Measurements from ENCODE around the gene NARS2.
"Not testable (repeated sequence)": the region's sequence is repeated elsewhere in the genome, so short reads cannot be mapped to it uniquely, and the experiment has no call there.

NARS2 gene

DNA sequence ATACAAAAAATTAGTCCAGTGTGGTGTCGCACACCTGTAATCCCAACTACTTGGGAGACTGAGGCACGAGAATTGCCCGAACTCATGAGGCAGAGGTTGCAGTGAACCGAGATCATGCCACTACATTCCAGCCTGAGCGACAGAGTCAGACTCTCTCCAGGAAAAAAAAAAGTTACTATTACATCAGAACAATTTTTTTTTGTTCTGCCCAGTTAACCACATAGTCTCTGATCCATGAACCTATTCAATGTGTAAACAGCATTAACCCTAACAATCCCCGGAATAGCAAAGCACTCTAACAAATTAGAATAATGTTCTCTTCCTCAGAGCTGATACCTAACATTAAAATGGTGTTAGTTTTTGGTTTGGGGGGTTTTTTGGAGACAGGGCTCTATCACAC lies 4.6 kb downstream of the NARS2 start:
- H3K4me3 Mint-ChIP-seq = no peak overlapping the region
- H3K27ac Mint-ChIP-seq = no peak overlapping the region
- TF ChIP-seq, protein P1, sequence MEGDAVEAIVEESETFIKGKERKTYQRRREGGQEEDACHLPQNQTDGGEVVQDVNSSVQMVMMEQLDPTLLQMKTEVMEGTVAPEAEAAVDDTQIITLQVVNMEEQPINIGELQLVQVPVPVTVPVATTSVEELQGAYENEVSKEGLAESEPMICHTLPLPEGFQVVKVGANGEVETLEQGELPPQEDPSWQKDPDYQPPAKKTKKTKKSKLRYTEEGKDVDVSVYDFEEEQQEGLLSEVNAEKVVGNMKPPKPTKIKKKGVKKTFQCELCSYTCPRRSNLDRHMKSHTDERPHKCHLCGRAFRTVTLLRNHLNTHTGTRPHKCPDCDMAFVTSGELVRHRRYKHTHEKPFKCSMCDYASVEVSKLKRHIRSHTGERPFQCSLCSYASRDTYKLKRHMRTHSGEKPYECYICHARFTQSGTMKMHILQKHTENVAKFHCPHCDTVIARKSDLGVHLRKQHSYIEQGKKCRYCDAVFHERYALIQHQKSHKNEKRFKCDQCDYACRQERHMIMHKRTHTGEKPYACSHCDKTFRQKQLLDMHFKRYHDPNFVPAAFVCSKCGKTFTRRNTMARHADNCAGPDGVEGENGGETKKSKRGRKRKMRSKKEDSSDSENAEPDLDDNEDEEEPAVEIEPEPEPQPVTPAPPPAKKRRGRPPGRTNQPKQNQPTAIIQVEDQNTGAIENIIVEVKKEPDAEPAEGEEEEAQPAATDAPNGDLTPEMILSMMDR (IDR thresholded peaks at IDR 0.05) = no peak
- no peaks in the 10 kb centered on the region for H3K9me3 Mint-ChIP-seq
- H3K36me3 Mint-ChIP-seq (ENCODE audit: low read depth) = peaks cover 40% of the 10 kb centered on the region
- no peaks in the 10 kb centered on the region for H3K27me3 Mint-ChIP-seq (ENCODE audit: low read depth, poor library complexity)
- H3K4me1 Mint-ChIP-seq = peaks cover 35% of the 10 kb centered on the region
- DNase-seq = no peak

DNA sequence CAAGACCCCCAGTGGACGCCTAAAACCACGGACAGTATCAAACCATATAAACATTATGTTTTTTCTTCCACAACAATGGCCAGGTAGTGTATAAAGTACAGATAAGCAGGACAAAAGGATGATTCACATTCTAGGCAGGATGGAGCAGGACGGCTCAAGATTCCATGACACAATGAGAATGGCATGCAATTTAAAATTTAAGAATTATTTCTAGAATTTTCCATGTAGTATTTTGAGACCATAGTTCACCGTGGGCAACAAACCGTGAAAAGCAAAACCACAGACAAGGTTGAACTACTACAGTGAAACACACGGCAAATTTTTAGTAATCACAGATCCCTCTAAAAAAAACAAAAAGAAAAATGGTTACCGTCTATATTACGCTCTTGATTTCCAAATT lies 7.5 kb downstream of the NARS2 start:
- H3K4me3 Mint-ChIP-seq = no peak overlapping the region
- DNase-seq = no peak
- H3K27me3 Mint-ChIP-seq (ENCODE audit: low read depth, poor library complexity) = no peaks in the 10 kb centered on the region
- H3K36me3 Mint-ChIP-seq (ENCODE audit: low read depth) = peaks cover 35% of the 10 kb centered on the region
- peaks cover 14% of the 10 kb centered on the region for H3K4me1 Mint-ChIP-seq
- TF ChIP-seq, protein P1 (IDR thresholded peaks at IDR 0.05) = no peak
- peak overlapping the region; percentile 20 for H3K27ac Mint-ChIP-seq
- no peaks in the 10 kb centered on the region for H3K9me3 Mint-ChIP-seq

DNA sequence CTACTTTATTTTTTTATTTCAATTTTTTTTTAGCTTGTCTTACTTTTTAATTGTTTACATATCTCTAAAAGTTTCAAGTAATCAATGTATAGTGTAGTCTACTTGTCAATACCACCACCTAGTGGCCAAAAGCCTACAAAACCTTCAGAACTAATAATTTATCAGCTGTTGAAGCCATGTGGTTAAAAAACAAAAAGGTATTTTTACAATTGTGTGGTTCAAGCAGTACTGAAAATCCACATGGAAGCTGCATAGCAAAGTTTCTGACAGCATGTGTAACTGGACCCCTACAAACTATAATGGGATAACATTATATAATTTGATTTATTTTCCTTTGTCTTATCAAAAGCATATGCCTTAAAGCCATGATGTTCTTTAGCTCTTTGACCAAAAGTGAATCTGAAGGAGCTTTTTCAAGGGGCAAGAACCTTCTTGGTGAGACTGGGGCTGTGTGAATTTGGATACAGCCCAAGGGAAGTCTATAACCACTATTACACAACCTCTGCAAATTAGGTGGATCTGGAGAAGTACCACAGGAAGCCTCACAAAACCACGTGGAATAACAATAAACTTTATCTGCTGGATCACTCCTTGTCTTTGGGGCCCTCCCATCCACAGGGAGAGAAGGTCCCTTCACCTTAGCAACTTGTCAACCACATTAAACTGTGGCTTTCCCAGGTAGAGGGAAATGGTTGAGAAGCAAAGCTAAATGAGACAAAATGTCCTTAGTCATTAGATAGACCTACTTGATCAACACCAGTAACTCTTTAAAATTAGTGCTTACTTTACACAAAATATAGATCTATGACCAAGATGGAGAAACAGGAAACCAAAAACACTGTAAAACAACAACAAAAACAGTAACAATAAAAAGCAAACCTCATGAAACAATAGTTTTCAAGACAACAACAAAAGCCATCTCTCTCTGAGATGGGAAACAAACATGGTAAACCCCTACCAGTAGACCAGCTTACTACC lies 9.9 kb downstream of the NARS2 start:
- H3K36me3 Mint-ChIP-seq (ENCODE audit: low read depth) = peaks cover 24% of the 10 kb centered on the region
- TF ChIP-seq, protein P1 (IDR thresholded peaks at IDR 0.05) = peak; percentile 64
- H3K4me3 Mint-ChIP-seq = no peak overlapping the region
- no peaks in the 10 kb centered on the region for H3K27me3 Mint-ChIP-seq (ENCODE audit: low read depth, poor library complexity)
- H3K9me3 Mint-ChIP-seq = no peaks in the 10 kb centered on the region
- peaks cover 8% of the 10 kb centered on the region for H3K4me1 Mint-ChIP-seq
- DNase-seq = peak; percentile 15
- H3K27ac Mint-ChIP-seq = peak overlapping the region; percentile 37

DNA sequence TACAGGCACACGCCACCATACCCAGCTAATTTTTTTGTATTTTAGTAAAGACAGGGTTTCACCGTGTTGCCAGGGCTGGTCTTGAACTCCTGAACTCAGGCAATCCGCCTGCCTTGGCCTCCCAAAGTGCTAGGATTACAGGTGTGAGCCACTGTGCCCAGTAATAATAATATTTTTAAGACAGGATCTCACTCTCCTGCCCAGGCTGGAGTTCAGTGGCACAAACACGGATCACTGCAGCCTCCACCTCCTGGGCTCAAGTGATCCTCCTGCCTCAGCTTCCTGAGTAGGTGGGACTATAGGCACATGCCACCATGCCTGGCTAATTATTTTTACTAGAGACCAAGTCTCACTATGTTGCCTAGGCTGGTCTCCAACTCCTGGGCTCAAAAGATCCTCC lies 10.6 kb downstream of the NARS2 start:
- not testable (repeated sequence) for H3K27ac Mint-ChIP-seq; H3K9me3 Mint-ChIP-seq; H3K27me3 Mint-ChIP-seq (ENCODE audit: low read depth, poor library complexity); H3K4me3 Mint-ChIP-seq; DNase-seq; H3K4me1 Mint-ChIP-seq
- peaks cover 30% of the 10 kb centered on the region for H3K36me3 Mint-ChIP-seq (ENCODE audit: low read depth)

DNA sequence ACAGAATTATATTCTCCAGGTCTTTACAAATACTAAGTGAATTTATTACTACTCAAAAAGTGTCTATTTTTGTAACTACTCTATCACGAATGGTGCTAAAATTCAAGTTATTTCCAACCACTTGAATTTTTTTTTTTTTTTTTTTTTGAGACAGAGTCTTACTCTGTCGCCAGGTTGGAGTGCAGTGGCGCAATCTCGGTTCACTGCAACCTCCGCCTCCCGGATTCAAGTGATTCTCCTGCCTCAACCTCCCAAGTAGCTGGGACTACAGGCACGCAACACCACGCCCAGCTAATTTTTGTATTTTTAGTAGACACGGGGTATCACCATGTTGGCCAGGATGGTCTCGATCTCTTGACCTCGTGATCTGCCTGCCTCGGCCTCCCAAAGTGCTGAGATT lies 11.6 kb downstream of the NARS2 start:
- not testable (repeated sequence) for DNase-seq; H3K4me1 Mint-ChIP-seq; H3K4me3 Mint-ChIP-seq; H3K9me3 Mint-ChIP-seq; H3K27me3 Mint-ChIP-seq (ENCODE audit: low read depth, poor library complexity); H3K27ac Mint-ChIP-seq
- H3K36me3 Mint-ChIP-seq (ENCODE audit: low read depth) = peaks cover 29% of the 10 kb centered on the region

DNA sequence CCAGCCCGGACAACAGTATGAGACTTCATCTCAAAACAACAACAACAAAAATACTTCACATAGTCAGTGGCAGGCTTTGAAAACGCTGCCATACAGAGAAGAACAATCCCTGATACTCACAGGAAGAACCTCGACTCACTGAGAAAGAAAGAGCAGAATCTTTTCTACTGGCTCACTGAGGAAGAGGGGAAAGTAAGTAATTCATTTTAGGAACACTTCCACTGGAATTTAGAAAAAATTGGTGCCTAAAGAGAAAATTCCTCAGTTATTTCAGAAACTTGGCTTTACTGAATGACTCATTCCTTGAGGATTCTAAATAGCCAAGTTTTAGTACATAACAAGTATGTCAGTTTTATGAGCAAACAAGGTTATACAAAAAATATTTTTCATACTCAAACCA lies 12.3 kb downstream of the NARS2 start:
- H3K27me3 Mint-ChIP-seq (ENCODE audit: low read depth, poor library complexity) = no peaks in the 10 kb centered on the region
- H3K4me3 Mint-ChIP-seq = no peak overlapping the region
- TF ChIP-seq, protein P1 (IDR thresholded peaks at IDR 0.05) = no peak
- H3K4me1 Mint-ChIP-seq = peaks cover 8% of the 10 kb centered on the region
- H3K36me3 Mint-ChIP-seq (ENCODE audit: low read depth) = peaks cover 35% of the 10 kb centered on the region
- H3K27ac Mint-ChIP-seq = peak overlapping the region; percentile 80
- no peak for DNase-seq
- H3K9me3 Mint-ChIP-seq = no peaks in the 10 kb centered on the region

Measured in nephron progenitor cell (in vitro differentiated cells).